BJ (cell line): ENCODE results near the gene NPM1. TPM values are rescaled to one million over a fixed set of nuclear protein-coding genes. Genes with fewer than 3 reads are reported as not detected.
"Not testable (repeated sequence)": the region's sequence is repeated elsewhere in the genome, so short reads cannot be mapped to it uniquely, and the experiment has no call there.

Experiments
- CTCF ChIA-PET: fragments of 350-600 bp; formaldehyde crosslinking; extraction: SDS; loops from one replicate; lab custom pipeline; 2021; ENCODE audit warnings: antibody characterized with exemption, inconsistent platforms; lab: Yijun Ruan, JAX
- POLR2A ChIA-PET: fragments of 300-600 bp; sonication (Branson Sonifier 250); formaldehyde crosslinking; extraction: SDS; loops from one replicate; lab custom pipeline; 2021; ENCODE audit warnings: antibody characterized with exemption; lab: Charles Lee
- DNase-seq: peaks from one replicate; pipeline ENCODE4 v3.0.0-alpha.2; 2011; ENCODE audit warnings: low read depth
- H3K27me3 ChIP-seq: 2 replicates; pipeline ENCODE4 v1.6.0; 2011; ENCODE audit warnings: low read length; ENCODE audit not compliant: control insufficient read depth, insufficient read depth
- H3K36me3 ChIP-seq: 2 replicates; pipeline ENCODE4 v1.5.1; 2011; ENCODE audit warnings: low read length; ENCODE audit not compliant: control insufficient read depth, insufficient read depth
- H3K4me3 ChIP-seq: 2 replicates; pipeline ENCODE4 v1.5.1; 2011; ENCODE audit warnings: low read depth, mild to moderate bottlenecking, control low read depth, low read length
- CTCF ChIP-seq: IDR thresholded peaks from 2 replicates; pipeline ENCODE4 v1.5.1; 2011; ENCODE audit warnings: low read depth, mild to moderate bottlenecking, control low read depth, inconsistent platforms, low read length, moderate library complexity; ENCODE audit not compliant: insufficient read depth
- polyA plus RNA-seq: library from polyadenylated mRNA; depleted of rRNA; stranded (reverse); fragments of >200 nt; gene quantifications from 2 replicates; pipeline ENCODE4 v1.2.3, GENCODE V29; 2011

The NPM1 gene
- polyA plus RNA-seq, 1 experiment, result 2,997 TPM

GRCh38 chr5:171344936-171345608 lies 42.6 kb upstream of the NPM1 start:
- no peak for DNase-seq
- ChIA-PET CTCF (interaction anchor here (0.7 to 14.4 kb wide), 6 partner anchors 8 to 631 kb away, joined by 3 to 247 read pairs (median 3); no protein-coding TSS in a partner anchor), POLR2A (no interaction called here)
- no peak for TF ChIP-seq CTCF
- no peak overlapping the region for H3K4me3 ChIP-seq
- H3K36me3 ChIP-seq, result no peaks in the 10 kb centered on the region
- H3K27me3 ChIP-seq, result no peaks in the 10 kb centered on the region

- Histone ChIP-seq H3K36me3 (no peaks in the 10 kb centered on the region), H3K27me3 (peaks cover 2% of the 10 kb centered on the region; the same call in 1 of the 2 replicates), H3K4me3 (no peak overlapping the region)
- DNase-seq, result no peak
- POLR2A ChIA-PET, result no interaction called here
- TF ChIP-seq CTCF, result no peak
- CTCF ChIA-PET, result interaction anchor here (1.6 to 2.1 kb wide), 2 partner anchors 9 kb away, joined by 5 to 11 read pairs; no protein-coding TSS in a partner anchor
Observed at GRCh38 chr5:171351536-171352073, 36.0 kb upstream of the NPM1 start.

GRCh38 chr5:171355302-171355724 lies 32.3 kb upstream of the NPM1 start:
- ChIA-PET POLR2A (no interaction called here), CTCF (interaction anchor here (1.1 kb wide), 1 partner anchor 11 kb away, joined by 3 read pairs; no protein-coding TSS in a partner anchor)
- H3K27me3 ChIP-seq, result peaks cover 2% of the 10 kb centered on the region; the same call in 1 of the 2 replicates
- no peak overlapping the region for H3K4me3 ChIP-seq
- TF ChIP-seq CTCF, result no peak
- no peaks in the 10 kb centered on the region for H3K36me3 ChIP-seq
- DNase-seq, result no peak

GRCh38 chr5:171357843-171358242 lies 29.8 kb upstream of the NPM1 start:
- ChIA-PET CTCF (interaction anchor here (0.7 to 0.9 kb wide), 3 partner anchors 13 to 85 kb away, joined by 3 read pairs; no protein-coding TSS in a partner anchor), POLR2A (no interaction called here)
- DNase-seq, result no peak
- H3K4me3 ChIP-seq, result no peak overlapping the region
- no peaks in the 10 kb centered on the region for H3K27me3 ChIP-seq
- H3K36me3 ChIP-seq, result no peaks in the 10 kb centered on the region
- TF ChIP-seq CTCF, result no peak

DNA sequence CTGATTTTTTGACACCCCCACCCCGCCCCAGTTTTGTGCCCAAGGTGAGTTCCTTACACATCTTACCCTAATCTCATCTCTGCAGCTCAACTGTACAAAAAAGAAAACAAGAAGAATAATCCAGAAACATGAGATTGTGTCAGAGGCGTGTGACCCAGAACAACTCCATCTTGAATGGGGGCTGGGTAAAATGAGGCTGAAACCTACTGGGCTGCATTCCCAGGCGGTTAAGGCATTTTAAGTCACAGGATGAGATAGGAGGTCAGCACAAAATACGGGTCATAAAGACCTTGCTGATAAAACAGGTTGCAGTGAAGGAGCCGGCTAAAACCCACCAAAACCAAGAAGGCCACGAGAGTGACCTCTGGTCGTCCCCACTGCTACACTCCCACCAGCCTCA lies 26.5 kb upstream of the NPM1 start:
- H3K36me3 ChIP-seq, H3K4me3 ChIP-seq, H3K27me3 ChIP-seq, CTCF ChIA-PET, DNase-seq, POLR2A ChIA-PET: not testable (repeated sequence)

DNA sequence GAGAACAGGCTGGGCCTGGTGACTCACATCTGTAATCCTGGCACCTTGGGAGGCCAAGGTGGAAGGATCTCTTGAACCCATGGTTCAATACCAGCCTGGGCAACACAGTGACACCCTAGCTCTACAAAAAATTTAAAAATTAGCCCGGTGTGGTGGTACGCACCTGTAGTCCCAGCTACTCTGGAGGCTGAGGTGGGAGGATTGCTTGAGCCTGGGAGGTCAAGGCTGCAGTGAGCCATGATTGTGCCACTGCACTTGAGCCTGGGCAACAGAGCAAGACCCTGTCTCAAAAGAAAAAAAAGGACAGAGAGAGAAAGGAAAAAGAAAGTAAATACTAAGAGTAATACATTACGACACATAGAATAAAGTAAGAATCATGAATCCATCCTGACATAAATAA lies 24.4 kb upstream of the NPM1 start:
- DNase-seq, POLR2A ChIA-PET, H3K27me3 ChIP-seq, H3K4me3 ChIP-seq, H3K36me3 ChIP-seq: not testable (repeated sequence)
- CTCF ChIA-PET, result interaction anchor here (1.4 kb wide), 1 partner anchor 12 kb away, joined by 3 read pairs; no protein-coding TSS in a partner anchor
